Activated gamma-delta T cell treated with anti-CD3 and anti-CD28 coated beads, Interleukin-2, amount 50 U/mL, for 16 hours (primary cell): ENCODE data around the gene RAB20.
"Not testable (repeated sequence)": the region's sequence is repeated elsewhere in the genome, so short reads cannot be mapped to it uniquely, and the experiment has no call there.

Source experiments
- DNase-seq: peaks from one replicate; pipeline ENCODE4 v3.0.0-alpha.2; 2020; ENCODE audit warnings: low read depth

RAB20 gene

GRCh38 chr13:110561344-110562035, at the start of gene RAB20:
Gene RAB20, minus strand, starts transcription at chr13:110561722. Its CDS starts 203 bp downstream, at chr13:110561519.
- peak; percentile 19 for DNase-seq

DNA sequence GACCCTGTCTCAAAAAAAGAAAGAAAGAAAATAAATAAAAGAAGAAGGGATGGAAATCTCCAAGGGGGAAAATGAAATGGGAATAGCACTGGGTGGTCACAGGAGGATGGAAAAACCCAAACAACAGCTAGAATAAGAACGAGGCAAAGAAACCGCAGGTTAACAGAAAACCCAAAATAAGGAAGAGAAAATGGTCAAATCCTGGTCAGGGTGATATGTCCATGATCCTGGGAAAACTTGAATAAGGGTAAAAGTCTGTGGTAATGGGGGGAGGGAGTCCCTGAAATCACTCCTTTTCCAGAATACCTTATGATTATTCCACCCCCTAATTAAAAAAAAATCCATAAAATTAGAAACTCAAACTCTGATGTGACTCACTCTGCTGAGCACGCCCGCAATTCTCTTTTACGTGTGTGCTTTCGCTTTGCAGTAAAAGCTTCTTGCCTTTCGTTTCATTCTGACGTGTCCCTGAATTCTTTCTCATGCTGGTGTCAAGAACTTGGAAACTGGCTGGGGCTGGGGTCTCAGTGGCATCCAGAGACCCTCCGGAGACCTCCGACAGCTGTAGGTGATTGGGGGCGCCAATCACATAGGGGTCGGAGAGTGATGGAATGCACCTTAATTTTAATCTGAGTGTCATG, 49.6 kb upstream of the RAB20 start:
- DNase-seq, result no peak

DNA sequence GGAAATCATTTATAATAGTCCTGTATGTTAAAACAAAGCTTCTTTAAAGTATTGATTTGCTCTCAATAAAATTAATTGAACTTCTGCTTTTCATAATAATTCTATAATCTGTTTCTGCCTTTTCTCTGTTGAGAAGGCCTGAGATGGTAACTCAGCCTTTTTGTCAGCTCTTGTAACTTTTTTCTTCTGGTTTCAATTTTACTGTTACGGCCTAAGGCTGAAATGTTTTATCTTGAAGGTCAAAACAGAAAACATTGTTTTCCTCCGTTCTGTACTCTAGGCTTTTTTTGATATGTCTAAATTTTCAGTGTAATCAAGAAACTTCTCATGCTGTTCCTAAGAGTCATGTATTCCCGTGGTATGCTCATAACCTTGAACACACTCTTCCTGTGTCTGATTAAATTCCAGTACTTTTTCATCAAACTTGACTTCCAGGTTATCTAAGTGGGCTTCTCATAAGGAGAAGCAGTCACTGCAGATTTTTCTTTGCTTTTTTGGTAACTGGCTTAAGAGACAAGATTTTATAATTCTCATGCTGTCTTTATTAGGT, 46.2 kb upstream of the RAB20 start:
- DNase-seq, result no peak

DNA sequence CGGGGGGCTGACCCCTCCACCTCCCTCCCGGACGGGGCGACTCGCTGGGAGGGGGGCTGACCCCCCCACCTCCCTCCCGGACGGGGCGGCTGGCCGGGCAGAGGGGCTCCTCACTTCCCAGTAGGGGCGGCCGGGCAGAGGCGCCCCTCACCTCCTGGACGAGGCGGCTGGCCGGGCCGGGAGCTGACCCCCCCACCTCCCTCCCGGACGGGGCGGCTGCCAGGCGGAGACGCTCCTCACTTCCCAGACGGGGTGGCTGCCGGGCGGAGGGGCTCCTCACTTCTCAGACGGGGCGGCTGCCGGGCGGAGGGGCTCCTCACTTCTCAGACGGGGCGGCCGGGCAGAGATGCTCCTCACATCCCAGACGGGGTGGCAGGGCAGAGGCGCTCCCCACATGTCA, 44.8 kb upstream of the RAB20 start:
- DNase-seq, result not testable (repeated sequence)

- no peak for DNase-seq
Measured at GRCh38 chr13:110605132-110605531, 43.6 kb upstream of the RAB20 start.

DNA sequence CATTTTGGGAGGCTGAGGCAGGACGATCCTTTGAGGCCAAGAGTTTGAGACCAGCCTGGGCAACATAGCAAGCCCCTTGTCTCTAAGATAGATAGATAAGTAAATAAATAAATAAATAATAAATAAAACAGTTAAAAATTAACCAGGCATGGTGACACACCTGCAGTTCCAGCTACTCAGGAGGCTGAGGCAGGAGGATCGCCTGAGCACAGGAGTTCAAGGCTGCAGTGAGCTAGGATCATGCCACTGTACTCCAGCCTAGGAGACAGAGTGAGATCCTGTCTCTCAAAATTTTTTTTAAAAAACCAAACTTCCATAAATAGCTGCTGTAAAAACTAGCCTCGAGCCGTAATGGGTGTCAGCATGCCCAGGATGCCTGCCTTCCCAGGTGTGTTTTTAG, 39.5 kb upstream of the RAB20 start:
- no peak for DNase-seq

- no peak for DNase-seq
Measured at GRCh38 chr13:110600261-110600819, 38.8 kb upstream of the RAB20 start.

- DNase-seq, result no peak
Measured at GRCh38 chr13:110597041-110597689, 35.6 kb upstream of the RAB20 start.

DNA sequence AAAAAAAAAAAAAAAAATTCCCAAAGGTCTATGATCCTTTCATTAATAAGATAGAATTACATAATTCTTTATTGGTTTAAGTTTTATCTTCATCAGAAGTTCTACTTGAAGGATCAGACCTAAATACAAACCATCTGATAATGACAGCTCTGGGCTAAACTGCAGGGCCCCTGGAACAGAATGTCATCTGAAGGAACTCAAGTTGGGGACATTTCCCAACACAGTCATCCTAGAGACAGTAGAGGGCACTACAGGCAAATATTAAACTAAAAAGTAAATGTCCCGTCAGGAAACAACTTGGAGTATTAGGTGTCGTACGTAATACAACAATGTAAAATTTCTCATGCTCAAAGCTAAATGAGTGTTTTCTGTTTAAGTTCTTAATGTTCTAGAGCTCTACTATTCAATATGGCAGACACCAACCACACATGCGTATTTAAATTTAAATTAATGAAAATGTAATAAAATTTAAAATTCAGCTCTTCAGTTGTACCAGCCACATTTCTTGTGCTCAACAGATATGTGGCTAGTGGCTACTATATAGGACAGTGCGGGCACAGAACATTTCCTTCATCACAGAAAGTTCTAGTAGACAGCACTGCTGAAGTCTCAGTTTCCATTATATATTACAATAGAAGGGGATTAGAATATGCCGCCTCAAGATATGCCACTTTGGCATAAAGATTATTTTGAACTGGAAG, 32.1 kb upstream of the RAB20 start:
- DNase-seq, result no peak

- no peak for DNase-seq
Measured at GRCh38 chr13:110592665-110593064, 31.1 kb upstream of the RAB20 start.

DNA sequence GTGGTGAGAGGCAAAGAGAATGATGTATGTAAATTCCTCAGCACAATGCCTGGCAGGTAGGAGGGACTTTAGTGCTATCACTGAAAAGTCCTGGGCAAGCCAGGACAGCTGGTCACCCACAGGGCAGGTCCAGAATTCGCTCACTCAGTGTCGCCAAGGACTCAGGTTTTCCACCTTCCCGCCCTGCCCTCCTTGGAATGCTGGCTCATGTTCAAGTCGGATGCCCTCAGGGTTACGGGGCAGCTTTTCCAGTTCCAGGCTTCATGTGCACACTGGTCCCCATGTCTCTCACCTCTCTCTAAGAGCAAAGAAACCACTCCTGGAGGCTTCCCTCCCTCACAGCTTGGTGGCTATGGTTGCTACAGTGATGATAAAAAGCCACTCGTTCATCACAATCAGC, 29.1 kb upstream of the RAB20 start:
- DNase-seq, result no peak

DNA sequence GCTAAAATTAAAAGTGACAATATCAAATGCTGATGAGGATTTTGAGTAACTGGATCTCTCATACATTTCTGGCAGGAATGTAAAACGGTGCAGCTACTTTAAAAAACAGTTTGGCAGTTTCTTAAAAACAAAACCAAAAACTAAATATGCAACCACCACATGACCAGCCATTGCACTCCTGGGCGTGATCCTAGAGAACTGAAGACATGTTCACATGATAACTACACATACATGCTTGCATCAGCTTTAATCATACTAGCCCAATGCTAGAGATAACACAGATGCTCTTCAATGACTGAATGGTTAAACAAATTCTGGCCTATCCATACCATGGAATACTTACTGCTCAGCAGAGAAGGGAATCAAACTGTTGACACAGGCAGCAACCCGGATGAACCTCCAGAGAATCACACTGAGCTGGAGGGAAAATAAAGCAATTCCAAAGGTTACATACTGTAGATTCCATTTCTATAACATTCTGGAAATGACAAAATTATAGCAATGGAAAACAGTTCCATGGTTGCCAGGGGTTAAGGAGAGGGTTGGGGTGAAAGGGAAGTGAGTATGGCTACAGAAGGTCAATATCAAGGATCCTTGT, 28.4 kb upstream of the RAB20 start:
- DNase-seq, result no peak

DNA sequence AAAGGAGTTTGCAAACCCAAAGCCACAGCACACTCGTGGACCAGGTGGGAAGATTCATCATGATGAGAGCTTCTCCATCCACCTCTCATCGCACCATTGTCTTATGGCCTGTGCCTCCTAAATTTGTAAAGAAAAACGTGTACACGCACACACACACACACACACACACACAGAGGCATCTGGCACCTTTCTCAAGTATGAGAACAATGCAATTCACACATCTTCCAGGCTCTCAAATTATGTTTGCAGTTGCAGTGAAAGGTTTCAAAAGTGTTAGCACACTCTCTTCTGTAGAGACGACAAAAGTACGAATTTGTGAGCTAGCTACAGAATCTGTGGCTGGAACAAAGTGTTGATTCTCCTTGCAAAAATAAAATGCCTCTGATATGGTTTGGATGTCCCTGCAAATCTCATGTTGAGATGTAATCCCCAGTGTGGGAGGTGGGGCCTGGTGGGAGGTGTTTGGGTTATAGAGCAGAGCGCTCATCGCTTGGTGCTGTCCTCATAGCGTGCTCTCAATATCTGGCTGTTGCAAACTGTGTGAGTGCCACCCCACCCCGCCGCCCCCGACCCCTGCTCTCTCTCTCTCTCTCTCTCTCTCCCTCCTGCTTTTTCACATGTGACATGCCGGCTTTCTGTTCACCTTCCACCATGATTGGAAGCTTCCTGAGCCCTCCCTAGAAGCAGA, 21.8 kb upstream of the RAB20 start:
- DNase-seq, result no peak

- no peak for DNase-seq
Measured at GRCh38 chr13:110582421-110582954, 21.0 kb upstream of the RAB20 start.

- DNase-seq, result no peak
Measured at GRCh38 chr13:110581506-110582185, 20.1 kb upstream of the RAB20 start.

DNA sequence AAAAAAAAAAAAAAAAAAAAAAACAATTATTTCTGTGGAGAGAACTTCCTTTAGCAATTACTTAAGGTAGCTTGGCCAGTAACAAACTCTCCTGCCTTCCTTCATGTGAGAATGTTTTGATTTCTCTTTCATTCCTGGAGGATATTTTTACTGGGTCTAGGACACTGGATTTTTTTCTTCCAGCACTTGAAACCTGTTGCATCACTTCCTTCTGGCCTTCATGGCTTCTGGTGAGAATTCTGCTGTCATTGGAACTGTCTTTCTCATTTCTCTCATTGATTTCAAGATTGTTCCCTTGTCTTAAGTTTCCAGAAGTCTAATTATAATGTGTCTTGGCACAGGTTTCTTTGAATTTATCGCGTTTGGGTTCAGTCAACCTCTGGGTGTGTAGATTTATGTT, 19.3 kb upstream of the RAB20 start:
- no peak for DNase-seq

DNA sequence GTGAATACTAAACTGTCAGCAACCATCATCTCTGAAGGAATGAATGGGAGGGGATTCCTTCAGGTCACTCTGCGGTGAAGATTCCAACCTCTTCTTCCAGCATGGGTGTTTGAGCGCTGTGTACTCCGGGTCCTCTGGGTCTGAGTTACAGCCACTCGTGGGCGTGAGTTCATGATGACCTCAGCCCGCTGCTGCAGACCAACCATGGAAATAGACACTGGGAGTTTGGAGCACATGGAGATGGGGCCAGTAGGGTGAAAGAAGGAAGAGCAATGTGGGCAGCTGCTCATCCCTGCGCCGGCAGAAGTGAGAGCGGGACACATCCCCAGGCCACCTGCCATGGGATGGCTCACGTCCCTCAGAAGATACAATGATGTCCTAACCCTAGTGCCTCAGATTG, 16.8 kb upstream of the RAB20 start:
- no peak for DNase-seq

DNA sequence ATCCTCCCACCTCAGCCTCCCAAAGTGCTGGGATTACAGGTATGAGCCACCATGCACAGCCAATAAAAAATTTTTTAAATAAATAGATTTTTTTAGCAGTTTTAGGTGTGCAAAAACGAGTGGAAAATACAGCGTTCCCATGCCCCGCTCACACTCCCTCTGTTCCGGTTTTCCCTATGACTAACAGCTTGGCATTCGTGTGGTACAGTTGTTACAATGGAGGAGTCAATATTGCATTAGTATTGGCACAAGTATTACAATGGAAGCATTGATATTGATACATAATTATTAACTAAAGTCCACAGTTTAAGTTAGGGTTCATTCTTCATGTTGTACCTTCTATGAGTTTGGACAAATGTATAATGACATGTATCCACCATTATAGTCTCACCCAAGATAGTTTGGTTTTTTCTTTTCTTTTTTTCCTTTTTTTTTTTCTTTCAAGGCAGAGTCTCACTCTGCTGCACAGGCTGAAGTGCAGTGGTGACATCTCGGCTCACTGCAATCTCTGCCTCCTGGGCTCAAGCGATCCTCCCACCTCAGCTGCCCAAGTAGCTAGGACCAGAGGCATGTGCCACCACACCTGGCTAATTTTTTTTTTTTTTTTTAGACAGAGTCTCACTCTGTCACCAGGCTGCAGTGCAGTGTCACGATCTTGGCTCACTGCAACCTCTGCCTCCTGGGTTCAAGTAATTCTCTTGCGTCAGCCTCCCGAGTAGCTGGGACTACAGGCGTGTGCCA, 15.4 kb upstream of the RAB20 start:
- no peak for DNase-seq

GRCh38 chr13:110576070-110576394, 14.5 kb upstream of the RAB20 start:
- no peak for DNase-seq
